K562 (cell line): ENCODE measurements around the gene LAG3. TPM values are rescaled to one million over a fixed set of nuclear protein-coding genes. Genes with fewer than 3 reads are reported as not detected.
A peak's percentile ranks its signal among the peaks of the same experiment; 100 is the strongest.

ENCODE experiments used
- ATAC-seq: fragments of 200-7000 bp; cut with Tn5 transposase; 3 replicates; pipeline ENCODE4 v1.9.1; 2020; ENCODE audit warnings: moderate library complexity
- BruUV-seq: library from RNA; stranded (reverse); fragments of 400-500 nt; replicated peaks from 2 replicates; lab custom pipeline; 2021; lab: Mats Ljungman, UMichigan
- CTCF ChIA-PET: fragments of 300-600 bp; formaldehyde crosslinking; extraction: SDS; loops from one replicate; lab custom pipeline; 2021; ENCODE audit warnings: low intra/inter-chr PET ratio; lab: Yijun Ruan, JAX
- POLR2A ChIA-PET: fragments of 300-600, 350-650 bp; sonication (Branson Sonifier 250); formaldehyde crosslinking; extraction: SDS; loops from one replicate; lab custom pipeline; 2021; ENCODE audit warnings: antibody characterized with exemption, inconsistent platforms; lab: Yijun Ruan, JAX
- DNase-seq, 4 experiments: peaks; one replicate each; pipeline versions ENCODE4 v3.0.0 to v3.0.0-alpha.2; 2011 to 2018; ENCODE audit warnings: low spot score in 3 of 4, mixed read lengths in 3 of 4; ENCODE audit errors: extremely low read depth in 1 of 4
- FAIRE-seq: peaks from 2 replicates; lab custom pipeline; 2011; peaks lifted over from hg19 to GRCh38; lab: Jason Lieb, UNC
- H2AFZ ChIP-seq: 2 replicates; pipeline ENCODE4 v1.6.0; 2011; ENCODE audit warnings: low read depth, low read length, control low read depth, inconsistent platforms
- H3K27ac ChIP-seq: fragments of 200-600 bp; 3 replicates; pipeline ENCODE4 v1.8.0; 2011; ENCODE audit warnings: low read depth, mild to moderate bottlenecking, control low read depth, inconsistent platforms, low read length, moderate library complexity, mixed read lengths; ENCODE audit errors: extremely low read depth
- H3K27me3 ChIP-seq, 2 experiments: fragments of 300-600 bp in 1 of 2; 2 replicates in 1 of 2; 3 replicates in 1 of 2; pipeline versions ENCODE4 v1.6.0 to v1.8.0; 2011; ENCODE audit warnings: inconsistent platforms in 2 of 2, low read length in 2 of 2, mild to moderate bottlenecking in 1 of 2, mixed read lengths in 1 of 2, moderate library complexity in 1 of 2; ENCODE audit not compliant: control insufficient read depth in 2 of 2, insufficient read depth in 2 of 2
- H3K36me3 ChIP-seq: fragments of 300-600 bp; 3 replicates; pipeline ENCODE4 v1.8.0; 2011; ENCODE audit warnings: mild to moderate bottlenecking, low read length, inconsistent platforms; ENCODE audit not compliant: control insufficient read depth, insufficient read depth
- H3K4me1 ChIP-seq, 2 experiments: fragments of 200-600 bp in 1 of 2; replicated peaks in 1 of 2; 2 replicates in 1 of 2; 3 replicates in 1 of 2; pipeline versions ENCODE4 v1.5.1 to v1.8.0; 2011; ENCODE audit warnings: inconsistent platforms in 2 of 2, low read length in 2 of 2, mild to moderate bottlenecking in 1 of 2, mixed read lengths in 1 of 2, moderate library complexity in 1 of 2; ENCODE audit not compliant: control insufficient read depth in 2 of 2, insufficient read depth in 2 of 2
- H3K4me2 ChIP-seq: 2 replicates; pipeline ENCODE4 v1.6.1; 2011; ENCODE audit warnings: low read length, control low read depth, inconsistent platforms, mixed read lengths; ENCODE audit not compliant: insufficient read depth
- H3K4me3 ChIP-seq: fragments of 200-600 bp; sonication (generic), shearing (Covaris generic); 2 replicates; pipeline ENCODE4 v1.5.1; 2016; ENCODE audit warnings: control low read depth, inconsistent platforms
- H3K79me2 ChIP-seq: fragments of 200-600 bp; 3 replicates; pipeline ENCODE4 v1.8.0; 2011; ENCODE audit warnings: low read length, inconsistent platforms; ENCODE audit not compliant: control insufficient read depth, insufficient read depth
- H3K9ac ChIP-seq, 2 experiments: 2 replicates each; pipeline versions ENCODE4 v1.6.0 to v1.6.1; 2011; ENCODE audit warnings: low read depth in 2 of 2, low read length in 2 of 2, control low read depth in 1 of 2, inconsistent platforms in 1 of 2, mild to moderate bottlenecking in 1 of 2, mixed read lengths in 1 of 2; ENCODE audit not compliant: insufficient read depth in 1 of 2
- H3K9me1 ChIP-seq: one replicate; pipeline ENCODE4 v1.6.0; 2011; ENCODE audit warnings: inconsistent platforms, mild to moderate bottlenecking, low read length, moderate library complexity; ENCODE audit not compliant: control insufficient read depth, insufficient read depth
- H3K9me3 ChIP-seq: replicated peaks from 2 replicates; pipeline ENCODE4 v1.5.1; 2011; ENCODE audit warnings: low read depth, low read length, inconsistent platforms; ENCODE audit not compliant: control insufficient read depth, insufficient read depth
- H4K20me1 ChIP-seq: replicated peaks from 2 replicates; pipeline ENCODE4 v1.6.1; 2011; ENCODE audit warnings: low read length, inconsistent platforms, mixed read lengths; ENCODE audit not compliant: control insufficient read depth, insufficient read depth
- ARHGAP35 ChIP-seq: fragments of 450-650 bp; IDR thresholded peaks from 2 replicates; pipeline ENCODE4 v1.6.1; 2018; ENCODE audit not compliant: partially characterized antibody
- BHLHE40 ChIP-seq: IDR thresholded peaks from 2 replicates; pipeline ENCODE4 v1.6.1; 2011; ENCODE audit warnings: low read length, improper control_type of control experiment
- GMEB1 ChIP-seq: fragments of 250-450 bp; sonication (Bioruptor Pico); IDR thresholded peaks from 2 replicates; pipeline ENCODE4 v1.4.0; 2020; ENCODE audit warnings: mild to moderate bottlenecking
- HLTF ChIP-seq: fragments of 450-650 bp; IDR thresholded peaks from 2 replicates; pipeline ENCODE4 v1.6.1; 2016
- HMGN3 ChIP-seq: IDR thresholded peaks from 2 replicates; pipeline ENCODE4 v1.6.1; 2011; ENCODE audit warnings: borderline replicate concordance, low read depth, mild to moderate bottlenecking, mixed read lengths, low read length; ENCODE audit not compliant: insufficient read length; ENCODE audit errors: extremely low read depth
- POLR2H ChIP-seq: IDR thresholded peaks from 2 replicates; pipeline ENCODE4 v1.6.1; 2016; ENCODE audit warnings: missing genetic modification characterization, low read depth, mild to moderate bottlenecking, control low read depth, missing compliant biosample characterization, moderate library complexity
- SIN3A ChIP-seq, 2 experiments: fragments of 150-350 bp in 1 of 2; IDR thresholded peaks; 2 replicates each; pipeline ENCODE4 v1.6.1; 2011 to 2016; ENCODE audit warnings: borderline replicate concordance in 2 of 2, low read depth in 2 of 2, low read length in 2 of 2, mild to moderate bottlenecking in 2 of 2, moderate library complexity in 2 of 2; ENCODE audit not compliant: control insufficient read depth in 1 of 2
- SMAD4 ChIP-seq: fragments of 250-450 bp; sonication (Bioruptor Pico); conservative IDR thresholded peaks from 2 replicates; pipeline ENCODE4 v1.8.0; 2021; ENCODE audit warnings: inconsistent platforms, mild to moderate bottlenecking, moderate library complexity
- U2AF2 ChIP-seq: fragments of 200-400 bp; formaldehyde crosslinking; optimal IDR thresholded peaks from 2 replicates; pipeline ENCODE3; 2017; ENCODE audit warnings: low read depth, mild to moderate bottlenecking, low read length
- ZBTB33 ChIP-seq: sonication (generic); formaldehyde crosslinking; IDR thresholded peaks from 2 replicates; pipeline ENCODE4 v1.8.1; 2023; ENCODE audit warnings: mild to moderate bottlenecking, missing genetic modification reagents
- ZNF184 ChIP-seq: sonication (generic); formaldehyde crosslinking; IDR thresholded peaks from 2 replicates; pipeline ENCODE4 v1.5.0; 2020; ENCODE audit warnings: missing genetic modification reagents
- ZNF644 ChIP-seq: fragments of 200-800 bp; sonication (Bioruptor generic); IDR thresholded peaks from 2 replicates; pipeline ENCODE4 v1.6.1; 2016; ENCODE audit warnings: low read depth, missing genetic modification characterization, missing compliant biosample characterization
- ZNF696 ChIP-seq: fragments of 250-450 bp; sonication (Bioruptor Pico); conservative IDR thresholded peaks from 2 replicates; pipeline ENCODE4 v1.4.0; 2020; ENCODE audit warnings: mild to moderate bottlenecking, moderate library complexity
- ZSCAN29 ChIP-seq: fragments of 450-650 bp; IDR thresholded peaks from 2 replicates; pipeline ENCODE4 v1.6.1; 2017
- WGBS: fragments of 100-300 bp; shearing (Covaris generic); methylation state at CpG from one replicate; pipeline ENCODE4 v1.1.6; 2016; ENCODE audit warnings: low coverage, mixed read lengths; ENCODE audit not compliant: insufficient coverage; ENCODE audit errors: missing lambda C conversion rate; 5-methylcytosine and 5-hydroxymethylcytosine counted together
- in situ Hi-C: fragments of 300-500 bp; cut with MboI; formaldehyde crosslinking; loops from 4 replicates; pipeline ENCODE4 v1.15.0; 2018; ENCODE audit warnings: inconsistent platforms, mixed read lengths
- intact Hi-C: fragments of 100-400 bp; cut with micrococcal nuclease; formaldehyde crosslinking; loops from 2 replicates; pipeline ENCODE4 v1.14.2; 2022
- polyA plus RNA-seq, 8 experiments: library from polyadenylated mRNA; depleted of rRNA in 4 of 8; stranded (reverse) in 5 of 8; unstranded in 3 of 8; fragments of >200 nt; fragmentation: Nextera tagmentation in 2 of 8; fragmentation: Illumina TruSeq in 1 of 8; extraction: Ambion mirVana in 2 of 8; extraction: Trizol in 1 of 8; gene quantifications; 2 replicates each; pipeline versions ENCODE4 v1.2.1 to v1.2.3, GENCODE V29; 2011 to 2014; ENCODE audit warnings: inconsistent platforms in 1 of 8, missing spikeins in 1 of 8
- total RNA-seq, 7 experiments: library from RNA; depleted of rRNA in 6 of 7; stranded (reverse); fragments of >200 nt in 6 of 7; fragmentation: Illumina TruSeq in 2 of 7; extraction: Trizol in 2 of 7; gene quantifications; 2 replicates each; pipeline versions ENCODE4 v1.2.1 to v1.2.3, GENCODE V29; 2011 to 2021; ENCODE audit warnings: low replicate concordance in 1 of 7

Gene LAG3
- total and polyA plus RNA-seq, 9 of the 15 experiments (the other 6 are each of a cell fraction or from before 2014, with no cell fraction given), result 0.07 to 0.66 (median 0.09) TPM; not detected in 1

- peaks cover under 1 to 4% of the 10 kb centered on the region in 2 experiments; a peak in 3 of 5 replicates for H3K4me1 ChIP-seq
- CTCF ChIA-PET, result no interaction called here
- no peak for TF ChIP-seq SIN3A (IDR thresholded peaks at IDR 0.05; ENCODE audit: borderline replicate concordance in 2 of 2, control insufficient read depth in 1 of 2, low read depth in 2 of 2, low read length in 2 of 2)
- TF ChIP-seq SMAD4 (CRISPR knock-in tag), result no peak
- no peak for TF ChIP-seq ZSCAN29
- no TSS peak for BruUV-seq
- H4K20me1 ChIP-seq, result no peaks in the 10 kb centered on the region
- H3K4me3 ChIP-seq, result no peak overlapping the region
- no peak overlapping the region for H3K9ac ChIP-seq
- H3K27me3 ChIP-seq, result no peaks in the 10 kb centered on the region
- no peak overlapping the region for H2AFZ ChIP-seq
- intact Hi-C loops, result no loop called here
- no peaks in the 10 kb centered on the region for H3K9me1 ChIP-seq
- no peak for DNase-seq
- no peak overlapping the region for H3K4me2 ChIP-seq
- WGBS, result 24% methylated on average over 5 of the region's 5 CpGs
- peak; percentile 55 for FAIRE-seq
- in situ Hi-C loops, result no loop called here
- no peak overlapping the region for H3K27ac ChIP-seq
- H3K9me3 ChIP-seq, result no peaks in the 10 kb centered on the region
- POLR2A ChIA-PET, result interaction anchor here (0.6 to 1.7 kb wide), 2 partner anchors 21 to 188 kb away, joined by 3 to 4 read pairs; no protein-coding TSS in a partner anchor
- H3K79me2 ChIP-seq, result no peaks in the 10 kb centered on the region
- no peaks in the 10 kb centered on the region for H3K36me3 ChIP-seq
- no peak for ATAC-seq
Observed at GRCh38 chr12:6784296-6784695, 12.0 kb downstream of the LAG3 start.

- DNase-seq, result no peak
- Histone ChIP-seq H3K9ac (no peak overlapping the region), H3K36me3 (no peaks in the 10 kb centered on the region), H3K4me2 (no peak overlapping the region), H3K9me1 (no peaks in the 10 kb centered on the region), H4K20me1 (no peaks in the 10 kb centered on the region), H2AFZ (no peak overlapping the region), H3K27me3 (no peaks in the 10 kb centered on the region), H3K79me2 (no peaks in the 10 kb centered on the region), H3K9me3 (no peaks in the 10 kb centered on the region), H3K4me1 (peaks cover 4 to 5% of the 10 kb centered on the region in 2 experiments; a peak in 2 of 5 replicates), H3K27ac (no peak overlapping the region), H3K4me3 (no peak overlapping the region)
- ATAC-seq, result no peak
- POLR2A ChIA-PET, result no interaction called here
- 65% methylated on average over 2 of the region's 5 CpGs for WGBS
- in situ Hi-C loops, result no loop called here
- no TSS peak for BruUV-seq
- FAIRE-seq, result no peak
- CTCF ChIA-PET, result no interaction called here
- intact Hi-C loops, result no loop called here
- TF ChIP-seq ARHGAP35, result no peak
- TF ChIP-seq GMEB1 (CRISPR knock-in tag), result no peak
- TF ChIP-seq HMGN3, result no peak
- no peak for TF ChIP-seq U2AF2
- no peak for TF ChIP-seq BHLHE40
- no peak for TF ChIP-seq ZNF184
- no peak for TF ChIP-seq POLR2H
- no peak for TF ChIP-seq ZNF696 (CRISPR knock-in tag)
- TF ChIP-seq ZBTB33 (CRISPR knock-in tag), result no peak
- no peak for TF ChIP-seq ZNF644 (tag)
- no peak for TF ChIP-seq HLTF
Observed at GRCh38 chr12:6784761-6785160, 12.4 kb downstream of the LAG3 start.
